Peyer's patch (tissue), 4 donors: ENCODE results near the gene TMEM97. TPM values are rescaled to one million over a fixed set of nuclear protein-coding genes. Genes with fewer than 3 reads are reported as not detected.
"Not testable (repeated sequence)": the region's sequence is repeated elsewhere in the genome, so short reads cannot be mapped to it uniquely, and the experiment has no call there.

Source experiments
- DNase-seq, 3 donors: peaks; one replicate each; pipeline ENCODE4 v3.0.0-alpha.2; 2017 to 2019
- H3K27ac ChIP-seq, 4 donors: fragments of 200-600 bp; sonication (generic); one replicate each; pipeline ENCODE4 v1.5.1; 2016 to 2019
- H3K27me3 ChIP-seq, 2 donors: fragments of 200-600 bp; sonication (generic); one replicate each; pipeline ENCODE4 v1.5.1; 2019
- H3K36me3 ChIP-seq, 3 donors: fragments of 200-600 bp; sonication (generic); one replicate each; pipeline ENCODE4 v1.5.1; 2016 to 2019
- H3K4me1 ChIP-seq, 4 donors: fragments of 200-600 bp; sonication (generic); one replicate each; pipeline ENCODE4 v1.5.1; 2016 to 2019
- H3K4me3 ChIP-seq, 4 donors: fragments of 200-600 bp; sonication (generic); 1 replicate in 3 of 4; 2 replicates in 1 of 4; pipeline ENCODE4 v1.5.1; 2016 to 2019; ENCODE audit warnings: mild to moderate bottlenecking in 1 of 4
- H3K9me3 ChIP-seq, 4 donors: fragments of 200-600 bp; sonication (generic); one replicate each; pipeline ENCODE4 v1.5.1; 2016 to 2019; ENCODE audit warnings: mild to moderate bottlenecking in 1 of 4
- CTCF ChIP-seq, 6 experiments: fragments of 450-650 bp in 4 of 6; fragments of 200-600 bp in 2 of 6; sonication (generic) in 1 of 6; IDR thresholded peaks; one replicate each; pipeline ENCODE4 v1.5.1; 2017 to 2019; ENCODE audit warnings: antibody characterized with exemption in 6 of 6, mild to moderate bottlenecking in 3 of 6, moderate library complexity in 1 of 6
- POLR2A ChIP-seq, 2 donors: fragments of 450-650 bp; IDR thresholded peaks; one replicate each; pipeline ENCODE4 v1.5.1; 2017; ENCODE audit warnings: antibody characterized with exemption in 2 of 2, mild to moderate bottlenecking in 2 of 2, moderate library complexity in 2 of 2
- total RNA-seq, 4 donors: library from RNA; depleted of rRNA; stranded (reverse); fragments of >200 nt; gene quantifications; one replicate each; pipeline ENCODE4 v1.1.0, GENCODE V29; 2016

TMEM97 gene
- total RNA-seq, 4 donors from 2014 or later = 7.7 to 8.9 (median 8.1) TPM

DNA sequence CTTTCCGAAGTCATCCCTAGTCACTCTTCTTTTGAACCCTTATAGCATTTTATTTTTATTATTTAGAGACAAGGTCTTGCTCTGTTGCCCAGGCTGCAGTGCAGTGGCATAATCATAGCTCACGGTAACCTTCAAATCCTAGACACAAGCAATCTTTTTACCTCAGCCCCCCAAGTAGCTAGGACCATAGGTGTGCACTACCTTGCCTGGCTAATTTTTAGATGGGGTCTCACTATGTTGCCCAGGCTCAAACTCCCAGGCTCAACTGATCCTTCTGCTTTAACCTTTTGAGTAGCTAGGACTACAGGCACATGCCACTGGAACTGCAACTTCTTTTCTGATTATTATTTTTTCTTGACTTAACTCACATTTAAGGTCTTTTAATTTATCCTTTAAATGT is 33.0 kb upstream of the TMEM97 start:
- Histone ChIP-seq H3K4me1 (no peaks in the 10 kb centered on the region), H3K27ac (no peak overlapping the region), H3K36me3 (no peaks in the 10 kb centered on the region), H3K9me3 (no peaks in the 10 kb centered on the region), H3K4me3 (no peak overlapping the region), H3K27me3 (no peaks in the 10 kb centered on the region)
- DNase-seq = no peak
- TF ChIP-seq CTCF (IDR thresholded peaks at IDR 0.05) (no peak), POLR2A (IDR thresholded peaks at IDR 0.05) (no peak)

- Histone ChIP-seq H3K27me3 (no peaks in the 10 kb centered on the region), H3K9me3 (no peaks in the 10 kb centered on the region), H3K4me1 (no peaks in the 10 kb centered on the region), H3K4me3 (no peak overlapping the region), H3K27ac (no peak overlapping the region), H3K36me3 (no peaks in the 10 kb centered on the region)
- no peak for DNase-seq
- TF ChIP-seq POLR2A (IDR thresholded peaks at IDR 0.05) = no peak
- TF ChIP-seq CTCF (IDR thresholded peaks at IDR 0.05) = no peak
Observed at GRCh38 chr17:28290703-28291102, 28.3 kb upstream of the TMEM97 start.

- Histone ChIP-seq H3K27ac (no peak overlapping the region), H3K36me3 (no peaks in the 10 kb centered on the region), H3K4me3 (no peak overlapping the region), H3K27me3 (no peaks in the 10 kb centered on the region), H3K9me3 (no peaks in the 10 kb centered on the region), H3K4me1 (no peaks in the 10 kb centered on the region)
- DNase-seq = no peak
- TF ChIP-seq CTCF (IDR thresholded peaks at IDR 0.05) (no peak), POLR2A (IDR thresholded peaks at IDR 0.05) (no peak)
Observed at GRCh38 chr17:28291780-28292330, 27.1 kb upstream of the TMEM97 start.

GRCh38 chr17:28292878-28293277 is 26.1 kb upstream of the TMEM97 start:
- H3K4me1 ChIP-seq, H3K27me3 ChIP-seq, DNase-seq, H3K27ac ChIP-seq, H3K4me3 ChIP-seq, H3K9me3 ChIP-seq, H3K36me3 ChIP-seq: not testable (repeated sequence)

GRCh38 chr17:28293994-28294393 is 25.0 kb upstream of the TMEM97 start:
- no peak for DNase-seq
- H3K9me3 ChIP-seq = no peaks in the 10 kb centered on the region
- no peak overlapping the region for H3K27ac ChIP-seq
- H3K4me1 ChIP-seq = no peaks in the 10 kb centered on the region
- no peak overlapping the region for H3K4me3 ChIP-seq
- no peak for TF ChIP-seq POLR2A (IDR thresholded peaks at IDR 0.05)
- no peak for TF ChIP-seq CTCF (IDR thresholded peaks at IDR 0.05)
- H3K27me3 ChIP-seq = no peaks in the 10 kb centered on the region
- H3K36me3 ChIP-seq = no peaks in the 10 kb centered on the region

GRCh38 chr17:28295677-28296578 is 23.1 kb upstream of the TMEM97 start:
- Histone ChIP-seq H3K9me3 (no peaks in the 10 kb centered on the region), H3K4me1 (no peaks in the 10 kb centered on the region), H3K27ac (no peak overlapping the region), H3K27me3 (no peaks in the 10 kb centered on the region), H3K36me3 (no peaks in the 10 kb centered on the region), H3K4me3 (no peak overlapping the region)
- TF ChIP-seq POLR2A (IDR thresholded peaks at IDR 0.05) (no peak), CTCF (IDR thresholded peaks at IDR 0.05) (no peak)
- DNase-seq = no peak
